Measurements from ENCODE around the gene SPEM1.

Gene SPEM1

GRCh38 chr17:7465597-7466275 is 45.6 kb downstream of the SPEM1 start:
- Histone ChIP-seq H3K27me3 (ENCODE audit: low read depth, low read length) (no peaks in the 10 kb centered on the region), H3K9ac (ENCODE audit: low read length) (no peak overlapping the region), H3K9me3 (ENCODE audit: insufficient read depth, low read length) (no peaks in the 10 kb centered on the region), H3K4me2 (ENCODE audit: low read length) (no peak overlapping the region), H3K36me3 (replicated peaks; ENCODE audit: low read depth, low read length) (no peaks in the 10 kb centered on the region), H3K27ac (ENCODE audit: low read length) (no peak overlapping the region), H2AFZ (ENCODE audit: low read depth, low read length) (no peak overlapping the region), H3K79me2 (ENCODE audit: low read length) (no peaks in the 10 kb centered on the region), H3K4me1 (ENCODE audit: low read length) (no peaks in the 10 kb centered on the region), H3K4me3 (ENCODE audit: low read length) (no peak overlapping the region), H4K20me1 (ENCODE audit: insufficient read depth, low read length) (no peaks in the 10 kb centered on the region)
- TF ChIP-seq CTCF (IDR thresholded peaks at IDR 0.05; ENCODE audit: low read depth, low read length) (no peak), EZH2phosphoT487 (IDR thresholded peaks at IDR 0.05; ENCODE audit: low read depth) (no peak)

GRCh38 chr17:7466318-7466638 is 46.2 kb downstream of the SPEM1 start:
- Histone ChIP-seq H3K9ac (ENCODE audit: low read length) (no peak overlapping the region), H3K27me3 (ENCODE audit: low read depth, low read length) (no peaks in the 10 kb centered on the region), H3K4me3 (ENCODE audit: low read length) (no peak overlapping the region), H3K4me2 (ENCODE audit: low read length) (no peak overlapping the region), H3K9me3 (ENCODE audit: insufficient read depth, low read length) (no peaks in the 10 kb centered on the region), H4K20me1 (ENCODE audit: insufficient read depth, low read length) (no peaks in the 10 kb centered on the region), H3K79me2 (ENCODE audit: low read length) (no peaks in the 10 kb centered on the region), H2AFZ (ENCODE audit: low read depth, low read length) (no peak overlapping the region), H3K36me3 (replicated peaks; ENCODE audit: low read depth, low read length) (no peaks in the 10 kb centered on the region), H3K27ac (ENCODE audit: low read length) (no peak overlapping the region), H3K4me1 (ENCODE audit: low read length) (no peaks in the 10 kb centered on the region)
- no peak for TF ChIP-seq CTCF (IDR thresholded peaks at IDR 0.05; ENCODE audit: low read depth, low read length)
- TF ChIP-seq EZH2phosphoT487 (IDR thresholded peaks at IDR 0.05; ENCODE audit: low read depth) = no peak

- Histone ChIP-seq H3K4me1 (ENCODE audit: low read length) (no peaks in the 10 kb centered on the region), H3K36me3 (replicated peaks; ENCODE audit: low read depth, low read length) (no peaks in the 10 kb centered on the region), H3K79me2 (ENCODE audit: low read length) (no peaks in the 10 kb centered on the region), H4K20me1 (ENCODE audit: insufficient read depth, low read length) (no peaks in the 10 kb centered on the region), H3K27ac (ENCODE audit: low read length) (no peak overlapping the region), H3K9me3 (ENCODE audit: insufficient read depth, low read length) (no peaks in the 10 kb centered on the region), H3K4me2 (ENCODE audit: low read length) (no peak overlapping the region), H3K9ac (ENCODE audit: low read length) (no peak overlapping the region), H3K4me3 (ENCODE audit: low read length) (no peak overlapping the region), H2AFZ (ENCODE audit: low read depth, low read length) (no peak overlapping the region), H3K27me3 (ENCODE audit: low read depth, low read length) (no peaks in the 10 kb centered on the region)
- no peak for TF ChIP-seq EZH2phosphoT487 (IDR thresholded peaks at IDR 0.05; ENCODE audit: low read depth)
- no peak for TF ChIP-seq CTCF (IDR thresholded peaks at IDR 0.05; ENCODE audit: low read depth, low read length)
These were observed 46.7 kb downstream of the SPEM1 start for GRCh38 chr17:7466639-7467341.

- H3K4me2 ChIP-seq (ENCODE audit: low read length) = no peak overlapping the region
- no peak overlapping the region for H3K9ac ChIP-seq (ENCODE audit: low read length)
- H3K4me3 ChIP-seq (ENCODE audit: low read length) = no peak overlapping the region
- TF ChIP-seq CTCF (IDR thresholded peaks at IDR 0.05; ENCODE audit: low read depth, low read length) = no peak
- TF ChIP-seq EZH2phosphoT487 (IDR thresholded peaks at IDR 0.05; ENCODE audit: low read depth) = no peak
- H3K36me3 ChIP-seq (replicated peaks; ENCODE audit: low read depth, low read length) = no peaks in the 10 kb centered on the region
- no peak overlapping the region for H2AFZ ChIP-seq (ENCODE audit: low read depth, low read length)
- no peaks in the 10 kb centered on the region for H3K9me3 ChIP-seq (ENCODE audit: insufficient read depth, low read length)
- no peak overlapping the region for H3K27ac ChIP-seq (ENCODE audit: low read length)
- H4K20me1 ChIP-seq (ENCODE audit: insufficient read depth, low read length) = no peaks in the 10 kb centered on the region
- H3K4me1 ChIP-seq (ENCODE audit: low read length) = no peaks in the 10 kb centered on the region
- no peaks in the 10 kb centered on the region for H3K27me3 ChIP-seq (ENCODE audit: low read depth, low read length)
- H3K79me2 ChIP-seq (ENCODE audit: low read length) = no peaks in the 10 kb centered on the region
These were observed 47.4 kb downstream of the SPEM1 start for GRCh38 chr17:7467498-7467897.
